CD4-positive, alpha-beta T cell treated with Interferon gamma for 1 hour (primary cell): ENCODE data around the gene TRIM47.
A peak's percentile ranks its signal among the peaks of the same experiment; 100 is the strongest.

ENCODE experiments used
- DNase-seq: peaks from one replicate; pipeline ENCODE4 v3.0.0-alpha.2; 2020

The TRIM47 gene

GRCh38 chr17:75828076-75828400 lies 50.3 kb downstream of the TRIM47 start:
- no peak for DNase-seq

DNA sequence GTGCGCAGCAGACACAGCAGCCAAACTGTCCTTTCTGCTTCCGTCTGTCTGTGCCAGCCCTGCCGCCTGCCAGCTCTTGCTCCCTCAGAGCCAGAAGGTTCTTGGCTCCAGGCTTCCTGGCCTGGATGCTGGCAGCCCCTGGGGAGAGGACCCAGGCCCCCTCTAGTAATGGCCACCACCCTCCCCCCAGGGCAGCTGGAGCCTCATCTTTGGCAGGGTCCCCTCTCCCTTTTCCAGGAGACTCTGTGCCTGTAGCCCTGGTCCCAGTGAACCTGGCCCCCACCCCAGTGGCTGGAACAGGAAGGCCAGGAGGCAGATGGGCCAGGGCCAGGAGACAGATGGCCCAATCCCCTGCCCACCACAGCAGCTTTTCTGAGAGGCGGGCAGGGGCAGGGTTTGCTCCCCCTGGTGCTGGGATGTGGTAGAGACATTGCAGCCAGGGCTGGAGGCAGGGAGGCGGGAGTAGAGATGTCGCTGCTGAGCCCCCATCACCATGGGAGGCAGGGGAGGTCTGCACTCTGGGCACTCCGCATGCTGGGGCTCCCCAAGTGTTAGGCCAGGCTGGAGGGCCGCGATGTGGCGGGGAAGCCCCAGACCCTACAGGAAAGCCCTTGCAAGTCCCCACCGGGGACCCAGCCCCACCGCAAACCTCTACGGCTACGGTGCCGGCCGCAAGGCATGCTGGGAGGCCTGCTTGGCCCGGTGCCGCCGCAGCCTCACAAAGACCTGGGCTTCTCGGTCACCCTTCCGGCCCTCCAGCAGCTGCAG lies 50.9 kb downstream of the TRIM47 start:
- peak; percentile 62 for DNase-seq

DNA sequence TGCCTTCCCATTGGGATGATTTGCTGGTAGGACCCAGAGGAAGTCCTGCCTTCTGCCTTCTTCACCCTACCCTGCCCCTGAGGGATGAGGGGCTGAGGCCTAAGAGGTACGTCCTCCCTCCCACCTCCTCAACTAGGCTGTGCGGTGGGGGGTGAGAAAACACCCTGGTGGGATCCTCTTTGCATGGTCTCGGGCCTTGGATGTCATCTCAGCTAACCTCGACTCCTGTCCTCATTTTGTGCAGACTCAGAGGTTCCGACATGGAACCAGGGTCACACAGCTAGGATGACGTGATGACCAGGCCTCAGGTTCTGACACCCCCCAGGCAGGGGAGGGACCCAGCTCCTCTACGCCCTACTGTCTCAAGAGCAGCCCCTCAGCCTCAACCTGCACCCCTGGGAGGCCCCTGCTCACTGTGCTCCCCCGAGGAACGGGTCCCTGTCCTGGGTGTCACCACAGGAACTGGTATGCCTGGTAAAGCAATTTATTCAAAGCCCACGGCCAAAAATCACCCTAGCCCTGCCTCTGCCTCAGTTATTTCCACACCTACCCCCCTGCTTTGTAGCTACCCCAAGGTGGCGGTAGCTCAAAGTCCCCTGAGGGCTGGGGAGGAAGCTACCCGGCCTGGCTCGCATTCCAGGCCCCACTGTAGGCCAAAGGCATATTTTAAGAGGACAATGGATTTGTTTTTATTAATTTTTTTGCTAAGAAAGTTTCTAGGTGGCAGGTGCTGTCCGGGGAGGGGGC lies 51.6 kb downstream of the TRIM47 start:
- DNase-seq = no peak

DNA sequence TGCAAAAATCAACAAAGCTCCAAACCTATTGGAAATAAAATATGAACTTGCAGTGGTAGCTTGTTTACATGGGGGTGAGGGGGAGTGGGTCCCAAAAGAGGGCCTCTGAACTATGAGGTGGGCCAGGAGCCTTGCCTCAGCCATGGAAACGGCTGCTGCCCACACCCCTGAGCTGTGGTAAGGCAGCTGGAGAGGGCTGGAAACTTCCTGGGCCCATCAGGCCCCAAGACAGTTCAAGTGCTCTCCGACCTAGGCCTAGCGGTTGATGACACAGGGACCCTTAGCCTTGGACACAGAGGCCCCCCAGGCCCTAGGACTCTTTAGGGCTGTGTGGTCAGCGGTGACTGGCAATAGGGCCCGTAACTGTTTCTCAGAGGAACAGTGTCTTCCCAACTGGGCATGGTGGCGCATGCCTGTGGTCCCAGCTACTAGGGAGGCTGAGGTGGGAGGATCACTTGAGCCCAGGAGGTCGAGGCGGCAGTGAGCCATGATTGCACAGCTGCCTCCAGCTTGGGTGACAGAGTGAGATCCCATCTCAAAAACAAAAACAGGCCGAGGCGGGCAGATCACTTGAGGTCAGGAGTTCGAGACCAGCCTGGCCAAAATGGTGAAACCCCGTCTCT lies 52.5 kb downstream of the TRIM47 start:
- DNase-seq = no peak

DNA sequence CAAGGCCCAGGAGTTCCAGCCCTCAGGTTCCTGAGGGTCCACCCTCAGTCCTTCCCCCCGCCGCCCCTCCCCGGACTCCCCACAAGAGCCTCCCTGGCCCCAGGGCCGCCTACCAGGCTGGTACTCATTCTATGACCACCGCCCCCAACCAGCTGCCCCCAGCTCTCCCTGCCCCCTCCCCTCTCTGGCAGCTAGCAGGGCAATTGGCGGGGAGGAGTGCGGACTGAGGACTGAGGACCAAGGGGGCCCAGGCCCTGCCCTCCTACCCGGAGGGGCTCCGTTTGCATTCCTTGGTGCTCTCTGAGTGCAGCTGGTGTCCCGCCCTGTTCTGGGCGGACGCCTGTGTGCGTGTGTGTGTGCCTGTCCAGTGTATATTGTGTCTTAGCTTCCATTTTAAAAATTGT lies 53.2 kb downstream of the TRIM47 start:
- DNase-seq = no peak

DNA sequence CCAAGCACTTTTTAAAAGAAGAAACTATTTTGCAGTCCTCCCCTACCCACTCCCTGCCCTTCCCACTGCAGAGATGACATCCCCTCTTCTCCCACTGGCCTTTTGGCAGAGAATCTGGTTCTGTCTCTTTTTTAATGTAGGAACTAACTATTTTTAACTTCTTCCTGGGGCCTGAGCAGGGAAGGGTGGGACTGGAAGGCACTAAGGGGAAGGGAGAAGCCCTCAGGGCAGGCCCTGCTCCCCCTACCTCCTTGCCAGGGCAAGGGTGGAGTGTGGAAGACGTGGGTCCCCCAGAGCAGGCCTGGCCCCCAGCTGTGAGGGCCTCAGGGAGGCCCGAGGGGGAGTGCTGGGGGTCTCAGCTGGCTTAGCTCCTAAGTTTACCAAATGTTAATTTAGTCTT lies 53.7 kb downstream of the TRIM47 start:
- DNase-seq = no peak
